Ureter (tissue), 1 donor: ENCODE data around the gene DPYSL4. TPM values are rescaled to one million over a fixed set of nuclear protein-coding genes. Genes with fewer than 3 reads are reported as not detected.

Source experiments
- DNase-seq: peaks from one replicate; pipeline ENCODE4 v3.0.0-alpha.2; 2020; ENCODE audit warnings: low spot score
- total RNA-seq: library from RNA; stranded (reverse); gene quantifications from one replicate; pipeline ENCODE4 v1.2.4, GENCODE V29; 2023
- donor health status: DM: yes; HTN: yes; CAD: no.

Gene DPYSL4
- total RNA-seq, 1 donor from 2014 or later, result 2.1 TPM

DNA sequence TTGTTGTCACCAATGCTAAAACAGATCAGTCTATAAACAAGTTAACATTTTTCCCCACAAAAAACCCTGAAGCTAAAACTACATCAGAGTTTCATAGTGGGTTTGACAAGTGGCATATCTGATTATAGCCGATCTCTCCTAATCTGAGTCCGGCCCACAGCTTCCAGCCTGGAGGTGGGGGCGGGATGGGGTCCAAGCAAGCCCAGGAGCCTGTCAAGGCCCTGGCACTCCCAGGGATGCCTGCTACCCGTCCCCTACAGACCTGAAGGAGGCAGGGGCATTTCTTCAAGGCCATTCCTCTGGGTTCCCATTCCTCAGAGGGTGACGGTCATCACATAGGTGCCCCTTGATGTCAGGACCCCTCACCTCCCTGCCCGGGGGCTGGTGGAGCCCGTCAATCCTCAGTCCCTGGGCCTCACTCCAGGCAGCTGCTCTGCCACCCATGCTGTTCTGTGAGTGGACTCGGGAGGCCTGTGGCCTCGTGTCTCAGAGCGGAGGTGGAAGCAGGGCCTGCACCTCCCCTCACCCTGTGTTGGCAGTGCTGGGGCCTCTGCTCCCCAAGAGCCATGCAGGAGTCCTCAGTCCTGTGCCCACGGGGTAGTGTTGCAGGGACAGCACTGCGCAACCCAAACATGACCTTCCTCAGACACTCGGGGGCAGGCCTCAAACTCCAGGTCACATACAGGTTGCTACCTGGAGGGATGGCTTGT, 8.8 kb downstream of the DPYSL4 start:
- no peak for DNase-seq

DNA sequence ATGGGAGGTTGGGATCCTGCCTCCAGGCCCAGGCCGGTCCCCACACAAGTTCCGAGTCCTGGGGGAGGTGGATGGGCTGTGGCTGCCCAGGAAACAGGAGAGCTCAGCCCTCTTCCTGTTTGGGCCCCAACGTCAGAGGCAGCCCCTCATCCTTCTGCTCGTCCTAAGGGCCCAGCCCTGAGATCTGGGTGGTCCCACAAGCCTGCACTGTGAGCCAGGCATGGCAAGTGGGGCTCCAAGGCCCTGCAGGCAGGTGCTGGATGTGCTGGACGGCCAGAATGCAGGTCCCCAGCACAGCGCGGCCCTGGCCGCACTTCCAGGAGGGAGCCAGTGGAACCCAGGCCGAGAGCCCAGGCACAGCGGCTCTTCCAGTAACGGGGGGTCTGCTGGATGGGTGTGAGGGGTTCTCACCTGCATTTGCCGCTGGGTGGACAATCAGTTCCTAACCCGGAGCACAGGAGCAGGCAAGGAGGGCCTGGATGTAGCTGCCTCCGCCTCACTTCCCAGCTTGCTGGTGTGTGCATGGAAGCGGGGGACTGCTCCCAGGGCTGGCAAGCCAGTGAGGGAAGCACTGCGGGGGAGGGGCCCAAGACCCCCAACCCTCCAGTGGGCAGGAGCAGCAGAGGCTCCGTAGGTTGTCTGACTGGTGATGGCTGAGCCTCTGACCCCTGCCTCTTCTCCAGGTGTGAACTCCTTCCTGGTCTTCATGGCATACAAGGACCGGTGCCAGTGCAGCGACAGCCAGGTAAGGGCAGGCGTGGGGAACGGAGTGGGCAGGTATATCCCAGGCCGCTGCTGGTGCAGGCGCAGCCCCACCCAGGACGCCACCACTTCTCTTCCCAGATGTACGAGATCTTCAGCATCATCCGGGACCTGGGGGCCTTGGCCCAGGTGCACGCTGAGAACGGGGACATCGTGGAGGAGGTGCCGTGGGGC, 9.7 kb downstream of the DPYSL4 start:
- no peak for DNase-seq

DNA sequence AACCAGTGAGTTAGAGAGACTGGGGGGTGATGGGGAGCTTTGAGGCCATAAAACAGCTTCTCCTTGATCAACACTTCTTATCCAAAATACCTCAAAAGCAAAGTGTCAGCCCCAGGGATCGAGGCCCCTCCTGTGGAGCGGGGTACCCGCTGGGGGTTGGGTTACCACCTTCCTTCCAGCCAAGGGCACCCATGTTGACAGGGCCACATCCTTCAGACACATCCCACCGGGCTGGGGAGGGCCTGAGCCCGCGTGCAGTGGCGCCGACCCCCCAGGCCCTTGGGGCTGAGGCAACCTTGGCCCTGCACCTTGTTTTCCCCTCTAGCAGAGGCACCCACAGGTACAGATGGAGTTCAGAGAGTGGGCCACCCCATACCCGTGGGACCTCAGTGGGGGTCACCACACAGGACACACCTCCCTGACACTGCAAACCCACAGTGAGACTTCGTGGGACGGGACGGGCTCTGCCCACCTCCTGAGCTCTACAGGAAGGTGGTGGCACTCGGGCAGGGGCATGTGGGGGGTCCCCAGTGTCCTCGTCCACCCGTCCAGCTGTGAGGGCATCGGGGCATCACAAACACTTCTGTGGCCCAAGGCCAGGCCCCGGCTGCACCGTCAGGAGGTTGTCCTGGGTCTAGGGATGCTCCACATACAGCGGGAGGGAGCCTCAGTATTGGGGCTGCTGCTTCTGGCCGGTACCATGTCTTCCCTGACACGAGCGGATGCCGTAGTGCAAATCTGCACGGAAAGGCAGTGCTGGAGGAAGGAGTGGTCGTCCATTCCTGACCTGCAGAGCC, 10.7 kb downstream of the DPYSL4 start:
- no peak for DNase-seq

DNA sequence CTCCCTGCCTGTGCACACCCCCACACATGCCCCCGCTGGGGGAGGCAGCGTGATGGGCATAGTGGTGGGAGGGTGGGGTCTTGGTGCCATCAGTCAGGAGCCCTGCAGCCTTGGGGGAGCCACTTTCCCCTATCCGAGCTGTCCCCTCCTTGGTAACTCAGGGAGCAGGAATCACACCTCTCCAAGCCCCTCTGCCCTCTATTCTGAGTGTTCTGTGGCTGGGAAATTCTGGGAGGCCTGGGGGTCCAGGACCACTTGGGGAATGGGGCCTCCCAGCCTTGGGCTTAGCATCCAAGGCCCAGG, 11.3 kb downstream of the DPYSL4 start:
- no peak for DNase-seq

DNA sequence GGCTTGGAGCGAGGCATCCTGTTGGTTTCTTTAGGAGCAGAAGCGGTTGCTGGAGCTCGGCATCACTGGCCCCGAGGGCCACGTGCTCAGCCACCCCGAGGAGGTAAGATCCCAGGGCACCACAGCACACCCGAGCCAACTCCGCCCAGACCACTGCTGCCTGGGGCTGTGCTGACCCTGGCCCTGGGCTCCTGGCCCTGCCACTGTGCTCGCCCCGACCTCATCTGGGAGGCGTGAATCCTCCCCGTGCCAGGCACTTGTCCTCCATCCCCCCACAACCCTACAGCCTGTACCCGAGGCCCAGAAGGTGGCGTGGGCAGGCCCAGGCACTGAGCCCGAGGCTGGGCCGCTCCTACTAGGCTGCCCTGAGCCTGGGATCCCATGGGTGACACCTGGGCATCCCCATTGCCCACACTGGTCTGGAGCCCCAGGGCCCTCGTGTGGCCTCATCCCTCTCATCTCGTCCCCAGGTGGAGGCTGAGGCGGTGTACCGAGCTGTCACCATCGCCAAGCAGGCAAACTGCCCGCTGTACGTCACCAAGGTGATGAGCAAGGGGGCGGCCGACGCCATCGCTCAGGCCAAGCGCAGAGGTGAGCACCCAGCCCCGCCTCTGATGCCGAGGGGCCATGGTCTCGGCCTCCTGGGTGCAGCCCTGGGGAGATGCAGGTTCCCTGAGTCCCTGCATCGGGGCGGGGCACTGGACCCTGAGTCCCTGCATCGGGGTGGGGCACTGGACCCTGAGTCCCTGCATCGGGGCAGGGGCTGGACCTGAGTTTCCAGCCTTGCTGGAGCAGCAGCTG, 11.8 kb downstream of the DPYSL4 start:
- DNase-seq, result no peak

DNA sequence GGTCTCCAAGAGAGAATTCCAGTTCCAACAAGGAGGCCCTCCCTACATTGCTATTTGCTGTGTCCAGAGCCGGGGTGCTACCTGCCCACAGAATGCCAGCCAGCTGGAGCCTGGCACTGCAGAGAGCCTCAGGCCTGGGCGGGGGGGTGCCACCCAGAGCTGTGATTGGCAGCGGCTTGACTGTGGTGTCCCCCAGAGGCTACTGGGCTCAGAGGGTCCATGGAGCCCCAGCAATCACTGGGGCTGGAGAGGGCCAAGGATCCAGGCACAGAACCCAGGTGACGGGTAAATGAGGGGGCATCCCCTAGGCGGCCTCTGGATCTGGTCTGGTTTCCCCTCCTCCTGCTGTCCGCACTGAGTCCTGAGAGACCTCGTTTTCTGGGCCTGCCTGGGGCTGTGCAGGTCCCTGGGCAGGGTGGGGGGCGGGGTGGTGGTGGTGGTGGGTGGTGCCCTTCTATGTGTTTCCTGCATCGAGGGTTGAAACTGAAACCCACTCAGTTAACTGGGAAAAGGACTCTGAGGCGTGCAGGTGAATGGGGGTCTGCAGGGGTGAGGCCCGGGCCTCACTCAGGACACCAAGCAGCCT, 12.6 kb downstream of the DPYSL4 start:
- DNase-seq, result no peak

DNA sequence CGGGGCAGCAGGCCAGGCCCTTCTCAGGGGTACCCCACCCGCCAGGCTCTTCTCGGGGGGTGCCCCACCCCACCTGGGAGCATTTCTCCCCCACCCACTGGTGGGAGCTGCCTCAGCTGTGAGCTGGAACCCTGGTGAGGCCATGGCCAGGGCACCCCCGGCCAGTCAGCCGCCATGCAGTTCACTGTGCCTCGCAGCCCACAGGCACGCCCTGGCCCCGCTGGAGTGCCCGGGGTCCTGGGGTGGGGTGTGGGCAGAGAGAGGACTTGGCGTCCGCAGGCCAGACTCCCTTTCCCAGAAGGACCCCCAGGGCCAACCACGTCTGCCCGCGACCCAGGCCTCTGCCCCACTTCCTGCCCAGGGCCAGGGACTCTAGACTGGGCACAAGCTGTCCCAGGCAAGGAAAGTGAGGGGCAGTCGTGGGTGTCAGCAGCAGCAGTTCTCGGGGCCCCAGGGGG, 13.1 kb downstream of the DPYSL4 start:
- DNase-seq, result no peak

DNA sequence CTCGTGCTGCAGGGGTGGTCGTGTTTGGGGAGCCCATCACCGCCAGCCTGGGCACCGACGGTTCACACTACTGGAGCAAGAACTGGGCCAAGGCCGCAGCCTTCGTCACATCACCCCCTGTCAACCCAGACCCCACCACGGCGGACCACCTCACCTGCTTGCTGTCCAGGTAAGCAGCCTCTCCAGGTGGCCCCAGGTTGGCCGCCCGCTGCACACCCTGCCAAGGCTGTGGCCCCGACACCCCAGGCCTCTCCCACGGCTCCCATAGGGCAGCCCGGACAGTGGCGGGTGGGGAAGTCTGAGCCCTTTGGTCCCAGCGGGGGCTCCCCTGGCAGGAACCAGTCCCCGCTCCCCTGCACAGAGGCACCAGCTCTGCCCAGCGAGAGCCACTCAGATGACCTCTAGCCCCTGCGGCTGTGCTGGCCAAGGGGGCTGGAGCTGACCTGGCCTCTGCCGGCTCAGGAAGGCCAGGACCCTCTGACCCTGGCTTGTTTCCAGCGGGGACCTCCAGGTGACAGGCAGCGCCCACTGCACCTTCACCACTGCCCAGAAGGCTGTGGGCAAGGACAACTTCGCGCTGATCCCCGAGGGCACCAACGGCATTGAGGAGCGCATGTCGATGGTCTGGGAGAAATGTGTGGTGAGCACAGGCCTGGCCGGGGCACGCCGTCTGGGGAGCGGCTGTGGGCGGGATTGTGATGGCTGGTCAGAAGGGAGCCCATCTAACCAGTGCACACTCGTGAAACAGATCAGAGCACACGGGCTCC, 13.8 kb downstream of the DPYSL4 start:
- no peak for DNase-seq

DNA sequence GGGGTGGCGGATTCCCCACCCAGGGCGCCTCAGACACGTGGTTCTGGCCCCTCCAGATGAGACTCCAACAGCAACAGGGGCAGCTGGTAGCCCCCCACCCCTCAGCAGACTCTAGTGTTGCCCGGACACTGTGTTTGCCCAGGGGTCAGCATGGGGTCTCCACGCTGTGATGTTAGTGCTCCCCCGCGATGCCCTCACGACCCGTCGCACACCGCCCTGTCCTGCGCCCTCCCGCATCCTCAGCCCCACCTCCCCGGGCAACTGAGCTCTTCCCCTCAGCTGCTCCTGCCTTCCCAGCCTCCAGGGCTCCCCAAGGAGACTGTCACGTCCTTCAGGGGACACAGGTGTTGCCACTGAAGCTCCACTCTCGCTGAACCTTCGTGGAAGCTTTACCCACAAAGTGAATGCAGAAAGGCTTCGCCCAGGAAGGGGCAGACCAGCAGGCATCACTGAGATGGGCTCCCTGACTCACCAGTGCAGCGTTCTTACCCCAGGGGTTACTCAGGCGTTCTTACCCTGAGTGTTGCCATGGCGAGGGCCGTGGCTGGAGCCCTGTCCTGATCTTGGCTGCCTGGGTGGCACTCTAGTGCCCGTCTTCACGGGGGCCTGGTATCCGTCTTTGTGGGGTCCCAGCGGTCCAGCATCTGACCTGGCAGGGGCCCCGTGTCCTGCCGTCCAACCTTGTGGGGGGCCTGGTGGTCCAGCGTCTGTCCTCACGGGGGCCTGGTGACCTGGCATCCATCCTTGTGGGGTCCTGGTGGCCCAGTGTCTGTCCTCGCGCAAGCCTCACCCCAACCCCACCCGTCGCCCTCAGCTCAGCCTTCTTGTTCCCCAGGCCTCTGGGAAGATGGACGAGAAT, 14.6 kb downstream of the DPYSL4 start:
- no peak for DNase-seq

DNA sequence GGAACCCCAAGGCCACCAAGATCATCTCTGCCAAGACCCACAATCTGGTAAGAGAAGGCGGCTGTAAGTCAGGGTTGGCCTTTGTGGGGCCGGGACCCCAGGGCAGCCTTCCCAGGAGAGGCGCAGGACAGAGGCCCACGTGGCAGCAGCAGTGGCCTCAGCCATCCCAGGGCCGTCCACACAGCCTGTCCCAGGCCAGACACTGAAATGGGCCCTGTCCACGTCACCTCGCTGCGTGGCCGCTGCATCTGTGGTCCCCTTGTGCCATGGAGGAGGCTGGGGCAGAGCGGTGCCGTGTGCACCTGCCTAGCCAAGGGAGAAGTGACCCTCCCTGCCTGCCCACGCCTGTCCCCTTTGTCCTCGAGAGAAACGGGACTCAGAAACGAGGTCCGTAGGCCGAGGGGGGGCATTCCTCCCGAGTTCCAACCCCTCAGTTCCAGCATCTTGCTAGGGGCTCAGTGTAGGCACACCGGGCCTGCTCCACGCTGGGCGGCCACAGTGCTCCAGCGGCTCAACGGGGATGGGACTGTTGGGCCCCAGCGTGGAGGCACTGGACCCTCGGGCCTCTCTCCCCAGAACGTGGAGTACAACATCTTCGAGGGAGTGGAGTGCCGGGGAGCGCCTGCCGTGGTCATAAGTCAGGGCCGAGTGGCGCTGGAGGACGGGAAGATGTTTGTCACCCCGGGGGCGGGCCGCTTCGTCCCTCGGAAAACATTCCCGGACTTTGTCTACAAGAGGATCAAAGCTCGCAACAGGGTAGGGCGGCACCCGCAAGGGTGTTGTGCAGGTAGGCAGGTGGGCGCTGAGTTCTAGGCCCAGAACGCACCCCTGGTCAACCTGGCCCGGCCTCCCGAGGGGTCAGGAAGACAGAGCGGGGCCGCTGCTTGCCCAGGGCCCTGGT, 15.6 kb downstream of the DPYSL4 start:
- no peak for DNase-seq

DNA sequence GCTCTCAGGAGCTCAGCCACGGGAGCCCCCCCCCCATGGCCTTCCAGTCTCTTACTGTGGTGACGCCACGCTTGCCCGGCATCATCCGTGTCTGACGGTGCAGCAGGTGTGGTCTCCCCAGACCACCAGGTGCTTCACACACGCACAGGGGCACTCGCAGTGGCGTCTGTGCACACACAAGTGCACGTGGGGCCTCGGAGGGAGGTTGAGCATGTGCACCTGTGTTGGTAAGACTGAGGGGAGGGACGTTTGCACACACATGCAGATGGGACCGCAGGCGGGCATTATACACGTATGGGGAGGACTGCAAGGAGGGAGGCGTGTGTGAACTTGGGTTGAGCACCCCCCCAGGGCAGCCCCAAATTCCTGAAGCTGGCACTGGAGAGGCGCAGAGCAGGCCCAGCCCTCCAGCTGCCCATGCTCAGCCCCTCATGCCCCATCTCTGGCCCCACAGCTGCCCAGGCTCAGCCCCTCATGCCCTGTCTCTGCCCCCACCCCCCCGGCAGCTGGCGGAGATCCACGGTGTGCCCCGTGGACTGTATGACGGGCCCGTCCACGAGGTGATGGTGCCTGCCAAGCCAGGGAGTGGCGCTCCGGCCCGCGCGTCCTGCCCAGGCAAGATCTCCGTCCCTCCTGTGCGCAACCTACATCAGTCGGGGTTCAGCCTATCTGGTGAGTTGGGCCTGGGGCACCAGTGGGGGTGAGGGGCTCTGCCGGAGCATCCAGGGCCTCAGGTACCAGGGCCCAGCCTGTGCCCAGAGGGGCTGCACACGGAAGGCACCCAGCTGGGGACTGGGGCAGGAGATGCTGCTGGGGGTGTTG, 16.7 kb downstream of the DPYSL4 start:
- DNase-seq, result no peak

DNA sequence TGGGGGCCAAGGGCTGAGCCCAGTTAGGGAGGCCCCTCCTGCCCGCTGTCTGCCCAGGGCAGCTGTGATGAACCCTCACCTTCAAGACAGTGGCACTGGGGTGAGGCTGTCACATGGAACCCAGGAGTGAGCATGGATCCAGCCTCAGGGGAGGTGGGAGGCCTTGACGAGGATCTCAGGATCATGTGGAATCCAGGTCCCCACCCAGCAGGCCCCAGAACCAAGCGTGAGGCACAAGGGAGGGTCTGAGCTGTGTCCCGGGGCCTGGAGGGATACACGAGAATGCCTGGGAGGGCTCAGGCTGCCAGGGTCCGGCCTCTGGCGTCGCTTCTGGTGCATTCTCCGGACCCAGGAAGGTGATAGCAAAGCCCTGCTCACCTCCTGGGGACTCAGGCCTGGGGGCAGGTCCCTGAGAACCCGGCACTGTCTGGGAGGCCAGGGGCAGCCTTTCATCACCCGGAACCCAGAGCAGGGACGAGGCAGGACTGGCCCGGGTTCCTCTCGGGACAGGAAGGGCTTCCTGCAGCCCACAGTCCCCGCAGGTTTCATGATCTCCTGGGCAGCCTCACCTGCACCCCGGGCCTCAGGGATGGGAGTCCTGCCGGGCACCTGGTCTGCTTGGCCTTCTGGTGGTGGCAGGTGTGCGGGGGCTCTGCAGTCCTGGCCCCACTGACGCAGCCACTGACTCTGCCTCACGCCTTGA, 17.5 kb downstream of the DPYSL4 start:
- no peak for DNase-seq

DNA sequence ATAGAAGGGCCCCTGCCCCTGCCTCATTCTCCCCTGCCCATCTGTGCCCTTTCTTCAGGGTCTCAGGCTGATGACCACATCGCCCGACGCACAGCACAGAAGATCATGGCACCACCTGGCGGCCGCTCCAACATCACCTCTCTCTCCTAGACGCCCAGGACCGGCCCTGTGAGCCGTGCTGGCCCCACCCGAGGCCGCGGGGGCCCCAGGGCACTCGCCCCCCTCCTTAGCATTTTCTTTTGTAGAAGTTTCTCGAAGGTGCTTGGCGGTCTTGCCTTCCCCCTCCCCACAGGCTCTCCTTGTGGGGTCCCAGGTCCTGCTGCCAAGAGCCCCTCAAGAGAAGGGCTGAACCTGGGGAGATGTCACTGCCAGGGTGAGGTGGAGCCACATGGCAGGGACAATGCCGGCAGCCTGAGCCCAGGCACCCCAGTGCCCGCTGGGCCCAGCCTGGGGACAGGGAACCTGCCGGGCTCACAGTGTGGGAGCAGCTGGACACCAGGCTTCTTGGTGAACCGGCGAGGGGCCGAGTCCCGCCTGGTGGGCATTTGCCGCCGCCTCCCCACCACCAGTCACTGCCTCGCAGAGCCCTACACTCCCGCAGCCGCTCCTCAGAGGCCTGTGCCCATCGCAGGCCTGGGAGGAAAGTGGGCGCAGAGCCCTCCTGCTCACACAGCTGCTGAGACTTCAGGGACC, 18.2 kb downstream of the DPYSL4 start:
- no peak for DNase-seq

DNA sequence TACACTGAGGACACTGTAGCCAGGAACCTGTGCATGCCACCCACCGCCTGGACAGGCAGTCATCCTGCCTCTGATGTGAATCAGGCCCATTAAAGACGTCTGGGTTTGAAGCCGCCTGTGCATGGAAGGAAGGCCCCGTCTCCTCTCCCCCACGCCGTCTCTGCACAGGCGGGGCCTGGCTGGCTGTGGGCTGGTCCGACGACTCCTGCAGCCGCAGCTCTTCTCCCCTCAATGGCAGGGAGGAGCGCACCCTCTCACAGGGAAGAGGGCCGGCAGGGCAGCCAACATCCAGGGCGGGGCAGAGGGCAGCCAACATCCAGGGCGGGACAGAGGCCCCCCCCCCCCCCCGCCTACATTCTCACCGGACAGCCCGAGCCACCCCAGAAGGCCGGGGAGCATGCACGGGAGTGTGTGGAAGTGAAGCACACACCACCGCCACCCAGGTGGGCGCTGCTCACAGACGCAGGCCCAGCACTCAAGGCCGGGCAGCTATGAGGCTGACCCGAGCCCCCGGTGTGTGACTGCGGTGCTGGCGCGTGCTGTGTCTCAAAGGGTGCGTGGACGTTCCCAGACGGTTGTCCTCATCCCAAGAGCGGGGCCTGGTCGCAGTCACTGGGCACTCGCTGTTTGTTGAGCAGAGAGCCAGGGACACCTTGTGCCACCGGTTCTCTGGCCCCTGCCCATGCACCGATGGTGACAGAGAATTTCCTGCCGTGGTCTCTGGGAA, 19.1 kb downstream of the DPYSL4 start:
- DNase-seq, result no peak

DNA sequence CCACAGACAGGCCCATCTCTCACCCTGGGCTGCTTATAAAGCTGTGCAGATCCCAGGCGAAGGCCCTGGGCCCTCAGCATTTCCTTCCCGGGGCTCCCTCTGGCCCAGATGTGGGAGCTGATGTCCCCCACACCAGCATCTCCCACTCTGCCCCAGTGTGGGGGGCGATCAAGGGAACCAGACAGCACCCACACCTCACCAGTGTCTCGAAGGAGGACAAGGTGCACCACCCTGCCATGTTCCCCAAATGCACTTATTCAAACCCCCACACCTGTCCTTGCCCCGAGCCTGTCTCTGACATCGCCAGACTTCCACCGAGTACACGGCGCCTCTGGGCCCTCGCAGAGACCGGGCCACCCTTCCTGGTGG, 19.6 kb downstream of the DPYSL4 start:
- no peak for DNase-seq
